ENCODE results near the gene LEMD2. TPM values are rescaled to one million over a fixed set of nuclear protein-coding genes. Genes with fewer than 3 reads are reported as not detected.

LEMD2 gene
- total RNA-seq, 2 experiments from 2014 or later = 70.6 to 76.1 TPM

DNA sequence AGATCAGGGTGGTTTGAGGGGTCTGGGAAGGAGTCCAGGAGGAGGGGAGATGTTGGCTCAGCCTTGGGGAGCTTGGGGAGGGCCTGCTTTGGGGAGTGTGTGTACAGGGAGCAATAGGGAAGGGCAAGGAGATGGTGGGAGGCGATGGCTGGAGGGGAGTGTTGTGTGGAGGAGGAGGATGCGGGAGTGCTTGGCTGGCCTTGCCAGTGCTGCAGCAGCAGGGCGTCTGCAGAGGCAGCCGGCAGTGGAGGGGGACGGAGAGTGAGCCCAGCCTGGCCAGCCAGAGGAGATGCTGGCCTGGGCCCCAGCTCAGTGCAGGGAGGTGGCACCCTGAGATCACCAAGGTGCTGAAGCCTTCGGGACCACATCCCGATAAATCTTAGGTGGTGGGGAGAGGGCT lies 46.1 kb downstream of the LEMD2 start:
- Mint-ChIP-seq H3K9me3 (no peaks in the 10 kb centered on the region), H3K4me1 (no peaks in the 10 kb centered on the region), H3K27me3 (peaks cover 21% of the 10 kb centered on the region), H3K36me3 (ENCODE audit: low read depth) (no peaks in the 10 kb centered on the region), H3K27ac (no peak overlapping the region), H3K4me3 (no peak overlapping the region)
- POLR2A ChIA-PET = interaction anchor here (2.4 kb wide), 1 partner anchor 31 kb away, joined by 6 read pairs; the partner anchor contains the start of gene UQCC2
- DNase-seq = no peak
- CTCF ChIA-PET = interaction anchor here (1.5 to 3.3 kb wide), 7 partner anchors 11 to 412 kb away, joined by 3 to 18 read pairs (median 5); partner anchors contain the start of gene UQCC2

DNA sequence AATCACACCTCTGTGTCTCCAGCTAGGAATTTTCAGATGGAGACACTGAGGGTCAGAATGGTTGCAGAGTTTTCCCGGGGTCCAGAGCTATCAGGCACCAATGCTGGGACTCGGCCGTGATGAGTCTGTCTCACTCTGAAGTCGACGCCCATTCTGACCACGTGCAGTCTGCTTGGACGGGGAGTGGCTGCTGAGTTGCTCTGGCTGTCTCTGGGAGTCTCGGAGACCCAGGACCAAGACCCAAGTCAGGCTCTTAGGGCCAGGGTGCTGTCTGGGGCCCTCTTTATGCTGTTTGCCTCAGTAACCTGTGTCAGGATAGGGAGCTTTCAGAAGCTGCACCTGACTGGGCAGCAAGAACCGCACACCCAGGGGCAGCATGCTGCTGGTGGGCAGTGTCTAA lies 46.8 kb downstream of the LEMD2 start:
- peaks cover 21% of the 10 kb centered on the region for H3K27me3 Mint-ChIP-seq
- H3K4me3 Mint-ChIP-seq = no peak overlapping the region
- no peak overlapping the region for H3K27ac Mint-ChIP-seq
- no peaks in the 10 kb centered on the region for H3K4me1 Mint-ChIP-seq
- CTCF ChIA-PET = no interaction called here
- no peak for DNase-seq
- POLR2A ChIA-PET = no interaction called here
- H3K9me3 Mint-ChIP-seq = no peaks in the 10 kb centered on the region
- no peaks in the 10 kb centered on the region for H3K36me3 Mint-ChIP-seq (ENCODE audit: low read depth)

DNA sequence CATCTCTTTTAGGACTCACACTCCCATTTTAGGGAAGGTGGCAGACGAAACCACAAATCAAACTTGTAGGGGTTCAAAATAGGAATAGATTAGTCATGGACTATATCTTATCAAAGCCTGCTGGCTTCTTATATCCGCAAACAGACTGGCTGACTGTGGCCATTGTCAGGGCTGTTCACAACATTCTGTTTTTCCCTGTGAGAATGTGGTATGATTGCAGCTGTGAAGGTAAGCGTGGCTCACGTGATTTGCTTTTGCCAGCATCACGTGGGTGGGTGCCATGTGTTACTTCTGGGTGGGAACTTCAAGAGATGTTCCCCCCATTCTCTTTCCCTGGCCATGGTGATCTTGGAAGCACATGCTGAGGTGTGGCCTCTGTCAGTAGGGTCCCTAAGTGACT lies 48.1 kb downstream of the LEMD2 start:
- CTCF ChIA-PET = no interaction called here
- no peaks in the 10 kb centered on the region for H3K36me3 Mint-ChIP-seq (ENCODE audit: low read depth)
- no peaks in the 10 kb centered on the region for H3K9me3 Mint-ChIP-seq
- no peaks in the 10 kb centered on the region for H3K4me1 Mint-ChIP-seq
- H3K4me3 Mint-ChIP-seq = no peak overlapping the region
- POLR2A ChIA-PET = no interaction called here
- H3K27me3 Mint-ChIP-seq = peaks cover 21% of the 10 kb centered on the region
- DNase-seq = no peak
- H3K27ac Mint-ChIP-seq = no peak overlapping the region

DNA sequence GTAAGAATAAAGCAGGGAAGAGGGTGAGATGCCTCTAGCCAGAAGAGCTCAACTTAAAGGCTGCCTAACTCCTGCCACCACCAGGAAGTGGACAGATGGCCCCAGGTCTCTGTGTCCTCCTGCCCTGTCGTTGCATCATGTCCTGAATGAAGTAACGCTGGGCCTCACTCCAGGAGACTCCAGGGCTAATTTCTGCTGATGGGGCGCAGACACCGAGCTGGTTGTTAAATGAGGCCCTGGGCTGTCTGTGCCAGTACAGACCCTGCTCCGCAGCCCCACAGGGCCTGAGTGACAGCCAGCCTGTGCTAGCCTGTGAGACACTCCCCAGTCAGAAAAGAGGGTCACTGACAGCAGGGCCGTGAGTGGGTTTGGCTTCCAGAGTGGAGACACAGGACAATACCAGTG lies 48.7 kb downstream of the LEMD2 start:
- CTCF ChIA-PET = no interaction called here
- Mint-ChIP-seq H3K27me3 (peaks cover 19% of the 10 kb centered on the region), H3K9me3 (no peaks in the 10 kb centered on the region), H3K36me3 (ENCODE audit: low read depth) (no peaks in the 10 kb centered on the region), H3K4me1 (no peaks in the 10 kb centered on the region), H3K4me3 (no peak overlapping the region), H3K27ac (no peak overlapping the region)
- POLR2A ChIA-PET = no interaction called here
- DNase-seq = no peak

DNA sequence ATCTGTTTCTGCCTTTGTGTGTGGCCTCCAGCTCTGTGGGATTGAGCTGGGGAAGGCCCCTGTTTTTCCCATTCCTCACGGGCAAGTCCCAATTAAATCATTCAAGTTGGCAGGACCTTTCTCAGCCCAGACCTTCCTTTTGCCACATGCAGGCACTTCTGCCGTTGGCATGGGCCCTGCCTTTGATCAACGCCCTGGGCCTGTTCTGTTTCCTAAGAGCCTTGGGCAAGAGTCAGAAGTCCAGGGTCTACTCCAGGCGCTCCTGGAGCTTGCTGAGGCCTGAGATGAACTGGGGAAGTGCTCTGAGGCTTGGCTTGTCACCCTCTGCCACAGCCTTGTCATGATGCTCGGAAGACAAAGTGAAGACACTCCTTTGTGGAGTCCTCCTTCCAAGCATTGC lies 49.4 kb downstream of the LEMD2 start:
- Mint-ChIP-seq H3K4me3 (no peak overlapping the region), H3K4me1 (no peaks in the 10 kb centered on the region), H3K27me3 (peaks cover 19% of the 10 kb centered on the region), H3K9me3 (no peaks in the 10 kb centered on the region), H3K36me3 (ENCODE audit: low read depth) (no peaks in the 10 kb centered on the region), H3K27ac (no peak overlapping the region)
- no peak for DNase-seq
- ChIA-PET POLR2A (interaction anchor here (0.6 kb wide), 1 partner anchor 1993 kb away, joined by 3 read pairs; no protein-coding TSS in a partner anchor), CTCF (no interaction called here)

DNA sequence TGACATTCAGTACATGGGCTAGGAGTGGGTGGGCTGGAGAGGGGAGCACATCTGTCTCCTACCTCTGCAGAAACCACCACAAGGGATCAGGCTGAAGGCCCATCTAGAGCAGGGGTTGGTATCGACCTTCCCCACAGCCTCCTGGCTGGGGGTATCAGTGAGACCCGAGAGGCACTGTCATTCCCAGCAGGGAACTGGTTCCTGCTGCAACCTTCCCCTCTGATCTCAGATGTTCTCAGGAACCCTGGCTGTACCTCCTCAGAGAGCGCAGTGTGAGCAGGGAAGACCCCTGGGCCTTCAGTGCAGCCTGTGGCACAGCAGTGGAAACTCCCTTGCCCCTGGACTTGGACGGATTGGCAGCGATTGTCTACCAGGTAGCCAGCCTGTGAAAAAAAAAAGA lies 50.1 kb downstream of the LEMD2 start:
- Mint-ChIP-seq H3K27me3 (peaks cover 14% of the 10 kb centered on the region), H3K27ac (no peak overlapping the region), H3K4me3 (no peak overlapping the region)

DNA sequence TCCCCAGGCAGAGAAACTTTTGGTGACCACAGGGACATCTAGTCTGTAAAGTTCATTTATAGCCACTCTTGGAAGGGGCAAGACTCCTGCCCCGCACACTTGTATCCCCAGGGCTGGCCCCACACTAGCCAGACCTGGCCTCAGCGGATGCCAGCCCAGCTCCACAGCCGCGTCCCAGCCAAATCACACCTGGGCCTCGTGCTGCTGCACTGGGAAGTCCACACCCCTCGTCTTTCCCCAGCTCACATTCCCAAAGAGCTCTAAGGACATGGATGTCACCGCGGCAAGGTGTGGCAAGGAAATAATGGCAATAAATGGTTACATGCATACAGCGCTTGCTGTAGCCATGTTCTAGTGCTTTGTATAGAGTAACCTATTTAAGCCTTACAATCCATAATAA lies 50.8 kb downstream of the LEMD2 start:
- Mint-ChIP-seq H3K9me3 (no peaks in the 10 kb centered on the region), H3K4me1 (no peaks in the 10 kb centered on the region), H3K36me3 (ENCODE audit: low read depth) (no peaks in the 10 kb centered on the region), H3K27me3 (peaks cover 9% of the 10 kb centered on the region), H3K4me3 (no peak overlapping the region), H3K27ac (no peak overlapping the region)
- ChIA-PET CTCF (interaction anchor here (1.2 kb wide), 1 partner anchor 27 kb away, joined by 5 read pairs; the partner anchor contains the start of gene UQCC2), POLR2A (no interaction called here)
- no peak for DNase-seq

More for the DNA sequence above, 50.1 kb downstream of the LEMD2 start:
- no peak for DNase-seq
- CTCF ChIA-PET = no interaction called here
- no peaks in the 10 kb centered on the region for H3K36me3 Mint-ChIP-seq (ENCODE audit: low read depth)
- H3K4me1 Mint-ChIP-seq = no peaks in the 10 kb centered on the region
- POLR2A ChIA-PET = interaction anchor here (0.6 kb wide), 1 partner anchor 1993 kb away, joined by 3 read pairs; no protein-coding TSS in a partner anchor
- no peaks in the 10 kb centered on the region for H3K9me3 Mint-ChIP-seq

DNA sequence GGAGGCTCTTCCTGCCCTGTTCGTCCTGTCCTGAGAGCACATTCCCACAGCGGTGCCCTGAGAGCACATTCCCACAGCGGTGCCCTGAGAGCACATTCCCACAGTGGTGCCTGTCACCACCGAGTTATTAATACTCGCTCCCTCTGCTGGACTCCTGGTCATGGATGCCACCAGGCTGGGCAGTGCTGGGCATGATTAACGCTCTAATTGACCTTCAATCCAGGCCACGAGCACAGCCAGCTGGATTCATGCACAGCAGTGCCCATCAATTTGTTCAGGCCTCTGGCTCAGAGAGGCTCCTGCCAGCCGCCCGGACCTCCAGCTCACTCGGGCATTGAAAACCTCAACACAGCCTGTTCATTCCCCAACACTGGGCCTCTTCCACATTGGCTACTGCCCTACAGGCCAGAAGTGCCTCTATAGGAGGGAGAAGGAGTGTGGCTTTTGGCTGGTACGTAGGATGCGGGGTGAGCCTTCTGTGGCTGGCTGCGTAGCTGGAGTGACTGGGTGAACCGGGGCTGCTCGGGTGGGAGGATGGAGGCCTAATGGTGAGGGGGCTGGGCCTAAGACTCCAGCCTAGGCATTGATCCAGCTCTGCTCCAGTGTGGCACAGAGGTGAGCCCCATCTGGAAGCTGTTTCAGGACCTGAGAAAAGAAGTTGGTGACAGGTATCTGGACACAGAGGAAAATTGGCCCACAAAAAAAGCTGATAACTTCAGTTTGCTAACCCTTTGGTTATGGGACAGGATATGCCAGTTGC lies 51.5 kb downstream of the LEMD2 start:
- H3K4me1 Mint-ChIP-seq = no peaks in the 10 kb centered on the region
- H3K27ac Mint-ChIP-seq = no peak overlapping the region
- no peaks in the 10 kb centered on the region for H3K9me3 Mint-ChIP-seq
- H3K27me3 Mint-ChIP-seq = peaks cover 3% of the 10 kb centered on the region
- no peaks in the 10 kb centered on the region for H3K36me3 Mint-ChIP-seq (ENCODE audit: low read depth)
- ChIA-PET CTCF (interaction anchor here (1.2 kb wide), 1 partner anchor 26 kb away, joined by 5 read pairs; the partner anchor contains the start of gene UQCC2), POLR2A (no interaction called here)
- no peak for DNase-seq
- H3K4me3 Mint-ChIP-seq = no peak overlapping the region

DNA sequence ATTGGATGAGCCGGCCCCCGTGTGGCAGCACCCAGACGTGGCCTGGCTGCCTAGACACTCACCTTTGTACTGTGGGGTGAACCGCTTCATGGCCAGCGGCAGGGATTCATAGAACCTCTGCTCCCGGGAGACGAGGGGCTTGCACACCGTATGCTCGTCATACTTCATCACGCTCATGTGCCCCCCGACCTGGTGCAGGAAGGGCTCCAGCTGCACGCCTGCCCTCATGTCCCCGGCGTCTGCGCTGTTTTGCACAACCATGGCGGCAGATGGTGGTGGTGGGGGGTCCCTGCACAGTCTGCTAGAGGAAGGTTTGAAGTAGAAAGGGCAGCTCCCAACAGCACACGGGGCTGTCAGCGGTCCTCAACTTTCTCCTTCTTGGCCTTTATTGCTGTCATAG lies 53.7 kb downstream of the LEMD2 start:
- Mint-ChIP-seq H3K27me3 (no peaks in the 10 kb centered on the region), H3K9me3 (no peaks in the 10 kb centered on the region), H3K27ac (no peak overlapping the region), H3K36me3 (ENCODE audit: low read depth) (no peaks in the 10 kb centered on the region), H3K4me1 (no peaks in the 10 kb centered on the region), H3K4me3 (no peak overlapping the region)
- POLR2A ChIA-PET = no interaction called here
- no peak for DNase-seq
- CTCF ChIA-PET = interaction anchor here (1.8 kb wide), 1 partner anchor 24 kb away, joined by 7 read pairs; the partner anchor contains the start of gene UQCC2

DNA sequence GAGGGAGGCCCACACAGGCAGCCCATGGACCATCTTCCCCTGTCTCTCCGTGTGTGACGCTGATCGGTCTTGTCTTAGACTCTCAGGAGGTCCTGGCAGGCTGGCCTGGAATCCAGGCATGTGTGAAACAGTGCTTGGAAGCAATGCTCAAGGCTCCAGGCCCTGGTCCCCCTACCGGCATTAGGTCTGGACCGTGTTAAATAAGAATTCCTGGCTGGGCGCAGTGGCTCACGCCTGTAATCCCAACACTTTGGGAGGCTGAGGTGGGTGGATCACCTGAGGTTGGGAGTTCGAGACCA lies 55.3 kb downstream of the LEMD2 start:
- CTCF ChIA-PET = no interaction called here
- no peak overlapping the region for H3K27ac Mint-ChIP-seq
- no peak for DNase-seq
- H3K4me1 Mint-ChIP-seq = no peaks in the 10 kb centered on the region
- no peaks in the 10 kb centered on the region for H3K36me3 Mint-ChIP-seq (ENCODE audit: low read depth)
- no peaks in the 10 kb centered on the region for H3K27me3 Mint-ChIP-seq
- H3K9me3 Mint-ChIP-seq = no peaks in the 10 kb centered on the region
- no peak overlapping the region for H3K4me3 Mint-ChIP-seq
- POLR2A ChIA-PET = no interaction called here

DNA sequence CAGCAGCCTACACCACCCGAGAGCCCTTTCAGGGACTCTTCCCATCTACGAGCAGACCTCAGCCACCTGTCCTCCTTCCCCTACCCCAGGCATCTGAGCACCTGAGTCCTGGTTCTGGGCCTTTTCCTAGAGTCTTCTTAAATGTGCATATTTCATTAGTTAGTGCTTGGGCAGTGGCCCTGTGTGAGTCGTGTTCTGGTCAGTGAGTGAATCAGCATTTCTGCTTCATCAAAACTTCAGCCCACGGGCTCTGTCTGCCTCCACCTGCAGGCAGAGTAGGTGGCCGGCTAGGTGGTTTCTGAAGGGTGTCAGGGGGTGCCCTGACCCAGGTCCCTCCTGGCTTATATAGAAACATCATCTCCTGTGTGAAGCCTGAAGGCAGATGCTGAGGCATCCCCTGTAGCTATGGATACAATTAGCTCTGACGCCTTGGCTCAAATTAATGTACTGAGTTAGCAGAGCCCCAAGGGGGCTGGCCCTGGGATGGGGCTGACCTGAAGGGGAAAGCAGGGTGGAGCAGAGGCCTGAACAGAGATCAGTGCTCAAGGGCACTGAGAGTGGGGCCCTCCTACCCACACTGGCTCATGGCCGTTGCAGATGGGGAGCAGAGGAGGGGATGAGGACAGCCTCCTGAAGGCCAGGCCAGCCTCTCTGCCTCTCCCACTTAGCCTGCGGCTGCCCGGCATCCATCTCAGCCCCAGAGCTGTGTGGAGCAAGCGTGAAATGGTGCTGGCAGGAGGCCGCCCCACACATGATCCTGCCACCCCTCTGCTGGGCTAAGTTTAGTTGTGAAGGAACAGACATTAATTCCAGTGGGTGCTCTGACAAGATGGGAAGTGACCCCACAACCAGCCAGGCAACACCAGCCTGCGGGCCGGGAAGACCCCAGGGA lies 55.9 kb downstream of the LEMD2 start:
- H3K9me3 Mint-ChIP-seq = no peaks in the 10 kb centered on the region
- no peaks in the 10 kb centered on the region for H3K27me3 Mint-ChIP-seq
- no peak overlapping the region for H3K4me3 Mint-ChIP-seq
- no peak for DNase-seq
- H3K36me3 Mint-ChIP-seq (ENCODE audit: low read depth) = no peaks in the 10 kb centered on the region
- POLR2A ChIA-PET = no interaction called here
- CTCF ChIA-PET = interaction anchor here (0.9 kb wide), 1 partner anchor 11 kb away, joined by 3 read pairs; no protein-coding TSS in a partner anchor
- no peaks in the 10 kb centered on the region for H3K4me1 Mint-ChIP-seq
- no peak overlapping the region for H3K27ac Mint-ChIP-seq

DNA sequence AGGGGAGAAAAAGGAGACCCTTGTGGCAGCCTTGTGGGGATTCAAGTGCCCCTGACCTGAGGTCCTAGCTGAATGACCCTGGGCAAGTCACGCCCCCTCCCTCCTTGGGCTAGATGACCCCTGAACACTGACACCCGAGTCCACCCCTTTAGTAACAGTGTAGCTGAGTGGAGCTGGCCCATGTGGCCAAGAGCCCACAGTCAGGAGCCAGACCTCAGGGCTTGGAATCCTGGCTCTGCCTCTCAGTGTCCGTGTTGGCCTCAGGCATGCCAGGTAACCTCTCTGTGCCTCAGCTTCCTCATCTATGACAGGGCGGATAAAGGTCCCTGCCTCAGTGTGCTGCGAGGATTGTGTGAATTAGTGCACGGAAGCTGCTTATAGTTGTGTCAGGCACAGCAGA lies 56.5 kb downstream of the LEMD2 start:
- H3K9me3 Mint-ChIP-seq = no peaks in the 10 kb centered on the region
- POLR2A ChIA-PET = no interaction called here

DNA sequence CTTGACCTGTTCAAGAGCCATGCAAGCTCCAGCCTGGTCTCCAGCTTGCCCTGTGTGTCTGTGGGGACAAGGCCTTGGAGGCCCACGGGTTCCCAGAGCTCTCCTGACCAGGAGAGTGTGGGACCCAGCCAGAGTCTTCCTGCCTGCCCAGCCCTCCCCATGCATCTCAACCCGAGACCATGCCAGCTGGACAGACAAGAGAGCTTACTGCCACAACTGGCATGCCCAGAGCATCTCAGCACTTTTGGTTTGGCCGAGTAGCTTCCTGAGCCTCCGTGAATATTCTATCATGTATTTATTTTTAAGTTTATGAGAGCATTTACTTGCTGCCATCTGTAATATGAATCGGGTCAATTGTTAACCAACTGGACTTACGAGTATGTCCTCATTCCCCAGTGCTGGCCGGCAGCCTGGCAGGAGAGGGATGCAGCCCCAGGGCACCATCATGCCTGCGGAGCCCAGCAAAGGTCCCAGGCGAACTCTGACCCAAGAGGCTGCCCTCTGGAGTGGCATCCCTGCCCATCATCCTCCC lies 57.1 kb downstream of the LEMD2 start:
- POLR2A ChIA-PET = no interaction called here
- no peaks in the 10 kb centered on the region for H3K4me1 Mint-ChIP-seq
- no peaks in the 10 kb centered on the region for H3K9me3 Mint-ChIP-seq
- CTCF ChIA-PET = no interaction called here
- H3K36me3 Mint-ChIP-seq (ENCODE audit: low read depth) = no peaks in the 10 kb centered on the region
- DNase-seq = no peak
- H3K4me3 Mint-ChIP-seq = no peak overlapping the region
- H3K27me3 Mint-ChIP-seq = no peaks in the 10 kb centered on the region
- no peak overlapping the region for H3K27ac Mint-ChIP-seq

More for the DNA sequence above, 56.5 kb downstream of the LEMD2 start:
- no peak for DNase-seq
- H3K4me3 Mint-ChIP-seq = no peak overlapping the region
- H3K36me3 Mint-ChIP-seq (ENCODE audit: low read depth) = no peaks in the 10 kb centered on the region
- no peaks in the 10 kb centered on the region for H3K27me3 Mint-ChIP-seq
- no peak overlapping the region for H3K27ac Mint-ChIP-seq
- CTCF ChIA-PET = interaction anchor here (0.9 kb wide), 1 partner anchor 11 kb away, joined by 3 read pairs; no protein-coding TSS in a partner anchor
- no peaks in the 10 kb centered on the region for H3K4me1 Mint-ChIP-seq

All from activated CD4-positive, alpha-beta memory T cell treated with anti-CD3 and anti-CD28 coated beads, Interleukin-2, amount 10 ng/mL, durations not matched to agents 7 days and 5 days (primary cell).